CD4-positive, alpha-beta memory T cell (primary cell): ENCODE data around the gene ASTN2. TPM values are rescaled to one million over a fixed set of nuclear protein-coding genes. Genes with fewer than 3 reads are reported as not detected.

Experiments
- CTCF ChIA-PET: fragments of 350-600 bp; sonication (Branson Sonifier 250); formaldehyde crosslinking; loops from one replicate; lab custom pipeline; 2021; ENCODE audit warnings: inconsistent platforms; ENCODE audit not compliant: partially characterized antibody; lab: Charles Lee
- POLR2A ChIA-PET: fragments of 350-600 bp; sonication (Branson Sonifier 250); formaldehyde crosslinking; loops from one replicate; lab custom pipeline; 2021; ENCODE audit not compliant: partially characterized antibody; lab: Charles Lee
- DNase-seq, 5 donors: peaks; one replicate each; pipeline versions ENCODE4 v3.0.0 to v3.0.0-alpha.2; 2020 to 2022; ENCODE audit warnings: mixed read lengths in 1 of 5
- H3K27ac ChIP-seq: one replicate; pipeline ENCODE4 v1.7.0; 2013; ENCODE audit warnings: low read depth, low read length
- H3K27me3 ChIP-seq: 2 replicates; pipeline ENCODE4 v1.7.0; 2013; ENCODE audit warnings: mild to moderate bottlenecking, low read length, moderate library complexity; ENCODE audit not compliant: insufficient read depth
- H3K36me3 ChIP-seq: 2 replicates; pipeline ENCODE4 v1.7.0; 2013; ENCODE audit warnings: mild to moderate bottlenecking, low read length, moderate library complexity; ENCODE audit not compliant: insufficient read depth
- H3K4me1 ChIP-seq: 2 replicates; pipeline ENCODE4 v1.7.0; 2013; ENCODE audit warnings: mild to moderate bottlenecking, low read length, moderate library complexity; ENCODE audit not compliant: insufficient read depth
- H3K4me3 ChIP-seq, 2 donors: one replicate each; pipeline ENCODE4 v1.7.0; 2013; ENCODE audit warnings: low read length in 2 of 2, mild to moderate bottlenecking in 1 of 2
- H3K9me3 ChIP-seq, 2 donors: one replicate each; pipeline ENCODE4 v1.7.0; 2013; ENCODE audit warnings: low read length in 2 of 2, control low read depth in 1 of 2; ENCODE audit not compliant: control insufficient read depth in 1 of 2
- H3K27ac Mint-ChIP-seq, 7 donors: one replicate each; pipeline ENCODE4 v1.8.0; 2020 to 2021; ENCODE audit warnings: mixed read lengths in 7 of 7, mild to moderate bottlenecking in 6 of 7, inconsistent platforms in 3 of 7, moderate library complexity in 3 of 7
- H3K27me3 Mint-ChIP-seq, 2 donors: one replicate each; pipeline ENCODE4 v1.8.0; 2020 to 2021; ENCODE audit warnings: mixed read lengths in 2 of 2
- H3K36me3 Mint-ChIP-seq, 2 donors: one replicate each; pipeline ENCODE4 v1.8.0; 2020 to 2021; ENCODE audit warnings: mixed read lengths in 2 of 2, inconsistent platforms in 1 of 2, mild to moderate bottlenecking in 1 of 2
- H3K4me1 Mint-ChIP-seq, 4 donors: one replicate each; pipeline ENCODE4 v1.8.0; 2020 to 2021; ENCODE audit warnings: mixed read lengths in 4 of 4, mild to moderate bottlenecking in 1 of 4
- H3K4me3 Mint-ChIP-seq, 8 donors: one replicate each; pipeline ENCODE4 v1.8.0; 2020 to 2021; ENCODE audit warnings: mixed read lengths in 8 of 8, mild to moderate bottlenecking in 7 of 8, moderate library complexity in 6 of 8, inconsistent platforms in 3 of 8
- H3K9me3 Mint-ChIP-seq, 8 donors: one replicate each; pipeline ENCODE4 v1.8.0; 2020 to 2021; ENCODE audit warnings: mixed read lengths in 8 of 8, mild to moderate bottlenecking in 5 of 8, inconsistent platforms in 3 of 8, moderate library complexity in 1 of 8
- intact Hi-C: fragments of 100-400 bp; cut with micrococcal nuclease; formaldehyde crosslinking; loops from one replicate; pipeline ENCODE4 v1.15.1; 2023
- polyA plus RNA-seq, 2 donors: library from polyadenylated mRNA; unstranded; fragments of 300-500 nt; fragmentation: Illumina TruSeq; gene quantifications; one replicate each; pipeline ENCODE4 v1.2.3, GENCODE V29; 2021
- total RNA-seq, 2 experiments: library from RNA; stranded (reverse); gene quantifications; one replicate each; pipeline ENCODE4 v1.2.3, GENCODE V29; 2021

ASTN2 gene
- total and polyA plus RNA-seq, 4 experiments from 2014 or later, result 2.7 to 5.9 (median 4.8) TPM

DNA sequence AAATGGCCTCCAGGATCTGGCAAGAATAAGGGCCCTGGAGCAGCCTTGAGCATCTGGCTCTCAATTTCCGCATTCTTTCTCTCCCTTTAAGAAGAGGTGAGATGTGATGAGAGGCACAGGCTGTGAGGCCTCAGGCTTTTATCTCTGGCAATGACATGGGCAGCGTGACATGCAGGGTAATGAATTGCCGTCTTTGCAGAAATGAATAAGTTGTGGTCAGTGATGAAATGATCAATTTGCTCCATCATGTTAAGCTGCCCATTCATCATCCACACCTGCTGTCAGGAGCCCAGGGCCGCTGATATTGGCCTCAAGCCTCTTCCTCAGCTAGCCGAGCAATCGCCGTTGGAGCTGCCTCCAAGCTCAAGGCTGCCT lies 462.4 kb downstream of the ASTN2 start:
- H3K36me3 ChIP-seq, result no peaks in the 10 kb centered on the region
- Mint-ChIP-seq H3K27ac (no peak overlapping the region), H3K4me3 (no peak overlapping the region), H3K36me3 (no peaks in the 10 kb centered on the region), H3K27me3 (no peaks in the 10 kb centered on the region), H3K4me1 (no peaks in the 10 kb centered on the region), H3K9me3 (peaks cover 0 to 7% (median 3%) of the 10 kb centered on the region in 8 donors)
- POLR2A ChIA-PET, result no interaction called here
- no peak overlapping the region for H3K4me3 ChIP-seq
- no peaks in the 10 kb centered on the region for H3K9me3 ChIP-seq
- no peak overlapping the region for H3K27ac ChIP-seq
- no peak for DNase-seq
- intact Hi-C loops, result no loop called here
- no peaks in the 10 kb centered on the region for H3K4me1 ChIP-seq
- CTCF ChIA-PET, result no interaction called here
- no peaks in the 10 kb centered on the region for H3K27me3 ChIP-seq

DNA sequence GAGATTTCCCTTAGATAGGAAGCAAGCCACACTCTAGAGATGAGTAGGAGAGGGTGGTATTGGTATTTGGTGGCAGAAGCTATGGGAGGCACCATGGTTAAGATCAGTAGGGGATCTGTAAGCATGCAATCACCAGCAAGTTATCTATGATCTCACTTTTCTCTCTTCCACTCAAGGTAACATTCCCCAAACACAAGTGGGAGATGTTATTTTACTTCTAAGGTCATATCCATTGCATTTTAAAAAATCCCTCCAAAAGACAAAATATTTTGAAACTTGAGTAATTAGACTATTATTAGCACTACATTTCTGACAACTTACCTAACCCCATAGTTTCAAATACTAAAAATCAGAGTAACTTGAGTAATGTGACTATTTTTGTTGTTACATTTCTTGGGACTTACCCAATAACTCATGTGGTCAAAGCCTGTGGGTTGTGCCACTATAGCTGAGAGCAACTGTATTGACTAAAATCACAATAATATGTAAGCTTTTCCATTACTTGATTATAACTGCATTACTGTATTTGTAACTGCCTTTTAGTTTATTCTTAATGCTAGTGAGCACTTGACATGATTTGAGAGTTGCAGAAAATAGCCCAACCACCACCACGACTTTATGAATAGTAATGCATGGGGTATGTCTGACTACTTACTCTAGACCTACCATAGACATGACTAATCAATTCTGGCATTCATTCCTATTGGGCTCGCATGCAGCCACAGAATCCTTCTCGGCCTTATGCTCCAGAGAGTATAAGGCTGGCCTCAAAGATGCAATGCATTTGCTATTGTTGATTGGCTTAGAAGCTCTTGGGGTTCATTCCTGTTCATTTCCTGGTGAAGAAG lies 463.0 kb downstream of the ASTN2 start:
- intact Hi-C loops, result no loop called here
- Mint-ChIP-seq H3K27me3 (no peaks in the 10 kb centered on the region), H3K27ac (no peak overlapping the region), H3K9me3 (peaks cover 0 to 7% (median 3%) of the 10 kb centered on the region in 8 donors), H3K4me1 (no peaks in the 10 kb centered on the region), H3K4me3 (no peak overlapping the region), H3K36me3 (no peaks in the 10 kb centered on the region)
- Histone ChIP-seq H3K9me3 (no peaks in the 10 kb centered on the region), H3K27ac (no peak overlapping the region), H3K4me3 (no peak overlapping the region), H3K36me3 (no peaks in the 10 kb centered on the region), H3K27me3 (no peaks in the 10 kb centered on the region), H3K4me1 (no peaks in the 10 kb centered on the region)
- DNase-seq, result no peak
- POLR2A ChIA-PET, result no interaction called here
- CTCF ChIA-PET, result no interaction called here

DNA sequence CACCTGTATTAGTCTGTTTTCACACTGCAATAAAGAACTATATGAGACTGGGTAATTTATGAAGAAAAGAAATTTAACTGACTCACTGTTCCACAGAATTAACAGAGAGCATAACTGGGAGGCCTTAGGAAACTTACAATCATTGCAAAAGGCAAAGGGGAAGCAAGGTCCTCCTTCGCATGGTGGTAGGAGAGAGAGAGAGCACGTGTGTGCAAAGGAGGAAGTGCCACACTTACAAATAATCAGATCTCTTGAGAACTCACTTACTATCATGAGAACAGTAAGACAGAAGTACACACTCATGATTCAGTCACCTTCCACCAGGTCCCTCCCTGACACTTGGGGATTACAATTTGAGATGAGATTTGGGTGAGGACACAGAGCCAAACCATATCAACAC lies 469.0 kb downstream of the ASTN2 start:
- H3K36me3 Mint-ChIP-seq, result no peaks in the 10 kb centered on the region
- DNase-seq, result no peak
- H3K27ac ChIP-seq, result no peak overlapping the region
- ChIA-PET CTCF (no interaction called here), POLR2A (no interaction called here)
- no peak overlapping the region for H3K4me3 ChIP-seq
- H3K9me3 Mint-ChIP-seq, result peaks cover 0 to 6% (median 3%) of the 10 kb centered on the region in 8 donors
- no peaks in the 10 kb centered on the region for H3K27me3 ChIP-seq
- H3K9me3 ChIP-seq, result no peaks in the 10 kb centered on the region
- H3K27ac Mint-ChIP-seq, result no peak overlapping the region
- intact Hi-C loops, result no loop called here
- no peaks in the 10 kb centered on the region for H3K4me1 ChIP-seq
- H3K36me3 ChIP-seq, result no peaks in the 10 kb centered on the region
- H3K27me3 Mint-ChIP-seq, result peaks cover 0 to 2% of the 10 kb centered on the region in 2 donors
- no peaks in the 10 kb centered on the region for H3K4me1 Mint-ChIP-seq
- no peak overlapping the region for H3K4me3 Mint-ChIP-seq

DNA sequence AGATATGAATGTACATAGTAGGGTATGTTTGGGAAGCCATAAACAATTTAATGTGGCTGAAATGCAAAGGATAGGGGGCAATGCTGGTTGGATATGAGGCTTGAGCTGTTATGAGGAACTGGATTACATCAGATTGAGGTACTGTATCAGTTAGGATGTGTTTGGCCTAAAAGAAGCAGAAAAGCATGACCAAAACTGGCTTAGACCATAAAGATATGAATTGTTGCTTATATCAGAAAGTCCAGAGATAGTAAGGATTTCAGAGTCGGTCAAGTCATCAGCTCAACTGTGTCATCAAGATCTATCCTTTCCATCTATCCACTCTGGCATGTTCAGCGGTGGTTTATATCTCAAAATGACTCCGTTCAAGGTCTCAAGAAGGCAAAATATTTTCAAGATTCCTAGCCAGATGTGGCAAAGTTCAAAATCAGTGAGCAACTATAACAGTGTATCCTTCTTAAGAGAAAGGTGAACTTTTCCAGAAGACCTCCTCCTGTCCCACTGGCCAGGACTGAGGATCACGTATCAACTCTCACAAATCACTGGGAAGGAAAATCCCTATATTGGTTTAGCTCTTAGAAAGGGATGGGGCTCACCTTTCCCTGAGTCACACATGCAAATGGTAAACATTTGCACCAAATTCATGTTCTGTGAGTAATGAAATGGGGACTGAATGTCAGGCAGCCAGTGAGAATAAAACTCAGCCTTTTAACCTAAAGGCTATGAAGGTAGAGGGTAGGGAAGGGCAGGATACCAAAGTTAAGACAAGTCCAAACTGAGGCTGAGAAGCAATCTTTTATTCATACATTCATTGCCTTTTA lies 469.9 kb downstream of the ASTN2 start:
- ChIA-PET CTCF (no interaction called here), POLR2A (no interaction called here)
- no peak overlapping the region for H3K4me3 Mint-ChIP-seq
- intact Hi-C loops, result no loop called here
- no peak for DNase-seq
- H3K9me3 Mint-ChIP-seq, result peaks cover 0 to 6% (median 2%) of the 10 kb centered on the region in 8 donors
- H3K27ac Mint-ChIP-seq, result no peak overlapping the region
- H3K27ac ChIP-seq, result no peak overlapping the region
- no peaks in the 10 kb centered on the region for H3K4me1 Mint-ChIP-seq
- H3K4me3 ChIP-seq, result no peak overlapping the region
- H3K36me3 ChIP-seq, result no peaks in the 10 kb centered on the region
- H3K4me1 ChIP-seq, result no peaks in the 10 kb centered on the region
- H3K27me3 ChIP-seq, result no peaks in the 10 kb centered on the region
- no peaks in the 10 kb centered on the region for H3K36me3 Mint-ChIP-seq
- H3K9me3 ChIP-seq, result no peaks in the 10 kb centered on the region
- peaks cover 0 to 2% of the 10 kb centered on the region in 2 donors for H3K27me3 Mint-ChIP-seq

DNA sequence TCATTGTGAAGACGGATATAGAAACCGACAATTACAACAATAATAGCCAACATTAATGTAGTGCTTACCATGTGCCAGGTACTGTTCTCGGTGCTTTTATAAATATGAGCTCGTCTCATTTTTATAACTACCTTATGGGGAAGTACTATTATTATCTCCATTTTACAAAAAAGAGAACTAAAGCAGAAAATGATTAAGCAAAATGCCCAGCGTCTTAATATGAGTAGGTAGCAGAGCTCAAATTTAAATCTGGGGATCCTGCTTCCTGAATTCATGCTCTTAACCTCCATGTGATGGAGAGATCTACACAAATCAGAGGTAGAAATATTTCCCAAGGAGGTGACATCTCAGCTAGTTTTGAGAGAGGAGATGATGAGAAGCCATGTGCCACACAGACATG lies 470.9 kb downstream of the ASTN2 start:
- H3K4me3 Mint-ChIP-seq, result no peak overlapping the region
- CTCF ChIA-PET, result no interaction called here
- H3K4me1 ChIP-seq, result no peaks in the 10 kb centered on the region
- no peak for DNase-seq
- H3K27me3 ChIP-seq, result no peaks in the 10 kb centered on the region
- H3K36me3 ChIP-seq, result no peaks in the 10 kb centered on the region
- peaks cover 0 to 2% of the 10 kb centered on the region in 2 donors for H3K27me3 Mint-ChIP-seq
- intact Hi-C loops, result no loop called here
- no peaks in the 10 kb centered on the region for H3K9me3 ChIP-seq
- no peaks in the 10 kb centered on the region for H3K4me1 Mint-ChIP-seq
- H3K4me3 ChIP-seq, result no peak overlapping the region
- no peaks in the 10 kb centered on the region for H3K36me3 Mint-ChIP-seq
- no peak overlapping the region for H3K27ac ChIP-seq
- POLR2A ChIA-PET, result no interaction called here
- H3K27ac Mint-ChIP-seq, result no peak overlapping the region
- peaks cover 0 to 7% (median 2%) of the 10 kb centered on the region in 8 donors for H3K9me3 Mint-ChIP-seq

DNA sequence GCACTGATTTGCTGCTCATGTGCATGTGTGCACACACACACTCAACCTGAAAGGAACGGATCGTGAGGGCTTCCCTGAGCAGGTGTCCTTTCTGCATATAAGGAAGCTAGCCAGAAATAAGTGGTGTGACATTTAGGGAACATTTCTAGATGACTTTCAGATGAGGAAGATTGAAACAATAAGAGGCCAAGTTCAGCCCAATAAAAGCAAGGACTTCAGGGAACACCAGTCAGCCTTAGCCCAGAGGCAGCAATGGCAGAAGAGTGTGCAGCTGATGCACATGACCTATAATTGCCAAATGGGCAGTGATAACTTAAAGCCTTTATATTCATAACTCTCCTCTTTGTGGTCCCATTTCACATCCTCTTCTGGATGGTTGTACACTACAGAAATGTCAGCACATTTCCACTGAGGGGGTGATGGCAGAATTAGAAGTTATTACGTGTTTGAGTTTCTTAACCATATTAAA lies 472.2 kb downstream of the ASTN2 start:
- no peak overlapping the region for H3K4me3 Mint-ChIP-seq
- H3K27me3 Mint-ChIP-seq, result peaks cover 0 to 2% of the 10 kb centered on the region in 2 donors
- no peaks in the 10 kb centered on the region for H3K9me3 ChIP-seq
- H3K27me3 ChIP-seq, result no peaks in the 10 kb centered on the region
- no peak overlapping the region for H3K4me3 ChIP-seq
- no peaks in the 10 kb centered on the region for H3K36me3 Mint-ChIP-seq
- H3K4me1 Mint-ChIP-seq, result no peaks in the 10 kb centered on the region
- intact Hi-C loops, result no loop called here
- H3K4me1 ChIP-seq, result no peaks in the 10 kb centered on the region
- DNase-seq, result no peak
- H3K27ac ChIP-seq, result no peak overlapping the region
- no peaks in the 10 kb centered on the region for H3K36me3 ChIP-seq
- CTCF ChIA-PET, result no interaction called here
- H3K9me3 Mint-ChIP-seq, result peaks cover 0 to 4% (median 0%) of the 10 kb centered on the region in 8 donors
- POLR2A ChIA-PET, result no interaction called here
- H3K27ac Mint-ChIP-seq, result no peak overlapping the region

DNA sequence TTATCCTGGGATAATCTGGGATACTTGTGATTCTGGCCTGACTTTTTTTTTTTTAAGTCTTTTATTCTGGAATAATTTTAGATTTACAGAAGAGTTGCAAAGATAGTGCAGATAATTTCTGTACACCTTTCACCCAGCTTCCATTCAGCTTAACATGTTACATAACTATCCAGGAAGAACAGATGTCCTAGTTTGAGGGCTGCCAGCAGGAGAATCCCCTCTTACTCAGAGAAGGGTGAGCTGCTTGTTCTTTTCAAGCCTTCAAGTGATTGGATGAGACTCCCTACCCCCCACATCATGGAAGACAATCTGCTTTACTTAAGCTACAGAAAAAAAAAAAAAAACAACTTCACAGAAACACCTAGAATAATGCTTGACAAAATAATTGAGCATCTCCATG lies 473.6 kb downstream of the ASTN2 start:
- intact Hi-C loops, result no loop called here
- H3K27me3 ChIP-seq, result no peaks in the 10 kb centered on the region
- no peaks in the 10 kb centered on the region for H3K36me3 ChIP-seq
- ChIA-PET CTCF (no interaction called here), POLR2A (no interaction called here)
- Mint-ChIP-seq H3K36me3 (no peaks in the 10 kb centered on the region), H3K4me1 (no peaks in the 10 kb centered on the region), H3K4me3 (no peak overlapping the region), H3K9me3 (peaks cover 0 to 4% (median 0%) of the 10 kb centered on the region in 8 donors), H3K27me3 (peaks cover 0 to 2% of the 10 kb centered on the region in 2 donors), H3K27ac (no peak overlapping the region)
- H3K4me1 ChIP-seq, result no peaks in the 10 kb centered on the region
- no peak overlapping the region for H3K27ac ChIP-seq
- DNase-seq, result no peak
- H3K4me3 ChIP-seq, result no peak overlapping the region
- H3K9me3 ChIP-seq, result no peaks in the 10 kb centered on the region
